Middle frontal gyrus (tissue), 1 donor: ENCODE measurements around the gene ZNF146.
A peak's percentile ranks its signal among the peaks of the same experiment; 100 is the strongest.
"Not testable (repeated sequence)": the region's sequence is repeated elsewhere in the genome, so short reads cannot be mapped to it uniquely, and the experiment has no call there.

Source experiments
- DNase-seq: peaks from one replicate; pipeline ENCODE4 v3.0.0-alpha.2; 2015; ENCODE audit warnings: low spot score; ENCODE audit errors: extremely low spot score

The ZNF146 gene

DNA sequence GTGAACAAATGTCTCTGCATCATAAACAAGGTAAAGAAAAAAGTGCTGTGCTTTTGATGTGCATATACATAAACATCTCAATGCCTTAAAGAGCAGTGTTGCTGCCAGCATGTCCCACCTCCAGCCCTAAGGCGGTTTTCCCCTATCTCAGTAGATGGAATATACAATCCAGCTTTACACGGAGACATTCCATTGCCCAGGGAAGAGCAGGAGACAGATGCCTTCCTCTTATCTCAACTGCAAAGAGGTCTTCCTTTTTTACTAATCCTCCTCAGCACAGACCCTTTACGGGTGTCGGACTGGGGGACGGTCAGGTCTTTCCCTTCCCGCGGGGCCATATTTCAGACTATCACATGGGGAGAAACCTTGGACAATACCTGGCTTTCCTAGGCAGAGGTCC lies 18.7 kb downstream of the ZNF146 start:
- not testable (repeated sequence) for DNase-seq

DNA sequence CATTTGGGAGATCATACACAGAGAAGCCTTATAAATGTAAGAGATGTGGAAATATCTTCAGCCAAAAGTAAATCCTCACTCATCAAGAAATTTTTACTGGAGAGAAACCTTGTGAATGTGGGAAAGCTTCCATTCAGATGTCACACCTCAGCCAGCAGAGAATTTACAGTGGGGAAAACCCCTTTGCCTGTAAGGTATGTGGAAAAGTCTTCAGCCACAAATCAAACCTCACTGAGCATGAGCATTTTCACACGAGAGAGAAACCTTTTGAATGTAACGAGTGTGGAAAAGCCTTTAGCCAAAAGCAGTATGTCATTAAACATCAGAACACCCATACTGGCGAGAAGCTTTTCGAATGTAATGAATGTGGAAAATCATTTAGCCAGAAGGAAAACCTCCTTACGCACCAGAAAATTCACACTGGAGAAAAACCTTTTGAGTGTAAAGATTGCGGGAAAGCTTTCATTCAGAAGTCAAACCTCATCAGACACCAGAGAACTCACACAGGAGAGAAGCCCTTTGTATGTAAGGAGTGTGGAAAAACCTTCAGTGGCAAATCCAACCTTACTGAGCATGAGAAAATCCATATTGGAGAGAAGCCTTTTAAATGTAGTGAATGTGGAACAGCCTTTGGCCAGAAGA lies 21.5 kb downstream of the ZNF146 start:
- no peak for DNase-seq

DNA sequence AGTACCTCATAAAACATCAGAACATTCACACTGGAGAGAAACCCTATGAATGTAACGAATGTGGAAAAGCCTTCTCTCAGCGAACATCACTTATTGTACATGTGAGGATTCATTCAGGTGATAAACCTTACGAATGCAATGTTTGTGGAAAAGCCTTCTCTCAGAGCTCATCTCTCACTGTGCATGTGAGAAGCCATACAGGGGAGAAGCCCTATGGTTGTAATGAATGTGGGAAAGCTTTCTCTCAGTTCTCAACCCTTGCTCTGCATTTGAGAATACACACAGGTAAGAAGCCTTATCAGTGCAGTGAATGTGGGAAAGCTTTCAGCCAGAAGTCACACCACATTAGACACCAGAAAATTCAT lies 22.0 kb downstream of the ZNF146 start:
- DNase-seq = no peak

DNA sequence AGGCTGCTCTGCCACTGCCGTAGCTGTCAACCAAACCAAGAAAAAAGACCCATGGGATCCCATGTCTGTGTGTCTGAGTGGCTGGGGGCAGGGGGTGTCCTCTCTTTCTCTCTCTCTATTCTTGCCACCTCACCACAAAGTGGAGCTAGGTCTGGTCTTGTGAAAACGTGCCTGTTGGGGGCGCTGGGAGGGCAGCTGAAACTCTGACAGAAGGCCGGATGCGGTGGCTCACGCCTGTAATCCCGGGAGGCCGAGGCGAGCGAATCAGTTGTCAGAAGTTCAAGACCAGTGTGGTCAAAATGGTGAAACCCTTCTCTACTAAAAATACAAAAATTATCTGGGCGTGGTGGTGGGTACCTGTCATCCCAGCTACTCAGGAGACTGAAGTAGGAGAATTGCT lies 29.2 kb downstream of the ZNF146 start:
- DNase-seq = no peak

DNA sequence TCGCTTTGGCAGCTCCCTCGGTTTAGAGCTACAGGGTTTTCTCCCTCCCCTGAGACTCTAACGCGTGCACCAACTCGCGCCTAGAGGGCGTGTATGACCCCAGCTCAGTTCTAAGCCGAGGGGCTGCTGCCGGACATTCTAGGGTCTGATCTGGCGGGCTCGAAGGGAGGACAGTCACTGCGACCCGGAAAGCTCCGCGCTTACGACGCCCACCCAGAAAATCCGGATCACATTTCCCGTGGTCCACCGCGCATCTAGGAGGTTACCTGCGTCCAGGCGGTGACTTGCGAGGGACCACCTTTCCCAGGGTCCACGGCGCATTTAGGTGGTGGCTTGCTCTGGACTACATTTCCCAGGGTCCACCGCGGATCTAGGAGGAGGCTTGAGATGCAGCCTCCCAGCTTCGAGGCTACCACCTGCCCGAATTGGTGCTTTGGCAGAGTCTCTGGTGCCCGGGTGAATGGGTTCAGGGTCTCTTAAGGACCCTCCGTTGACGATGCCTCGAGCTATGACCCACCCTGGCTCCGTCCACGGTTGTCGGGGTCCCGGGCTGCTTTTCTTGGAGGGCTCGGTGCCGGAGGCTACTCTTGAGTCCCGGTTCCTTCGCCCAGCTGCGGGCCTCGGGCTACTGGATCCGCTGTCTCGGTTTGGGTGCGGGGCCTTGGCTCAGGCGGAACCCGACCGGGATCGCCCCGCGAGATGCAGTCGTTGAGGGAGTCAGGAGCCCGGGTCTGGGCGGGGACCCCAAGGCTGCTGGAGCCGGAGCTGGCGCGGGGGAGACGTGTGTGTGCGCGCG lies 30.5 kb downstream of the ZNF146 start:
- no peak for DNase-seq

DNA sequence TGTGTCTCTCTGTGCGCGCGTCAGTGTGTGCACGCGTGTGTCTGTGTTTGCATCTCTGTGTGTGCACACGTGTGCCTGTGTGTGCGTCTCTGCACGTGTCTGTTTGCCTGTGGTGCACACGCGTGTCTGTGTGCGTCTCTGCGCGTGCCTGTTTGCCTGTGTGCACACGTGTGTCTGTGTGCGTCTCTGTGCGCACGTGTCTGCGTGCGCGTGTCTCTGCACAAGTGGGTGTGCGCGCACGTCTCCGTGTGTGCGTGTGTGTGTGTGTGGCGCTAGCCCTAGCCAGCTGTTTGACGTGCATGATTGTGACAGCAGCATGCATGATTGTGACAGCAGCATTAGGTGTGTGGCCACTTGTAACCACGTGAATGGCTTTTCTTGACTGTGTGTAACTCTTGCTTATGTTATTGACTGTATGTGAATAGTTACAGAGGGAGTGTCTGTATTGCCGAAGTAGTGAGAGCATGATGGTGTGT lies 31.1 kb downstream of the ZNF146 start:
- DNase-seq = peak; percentile 46

DNA sequence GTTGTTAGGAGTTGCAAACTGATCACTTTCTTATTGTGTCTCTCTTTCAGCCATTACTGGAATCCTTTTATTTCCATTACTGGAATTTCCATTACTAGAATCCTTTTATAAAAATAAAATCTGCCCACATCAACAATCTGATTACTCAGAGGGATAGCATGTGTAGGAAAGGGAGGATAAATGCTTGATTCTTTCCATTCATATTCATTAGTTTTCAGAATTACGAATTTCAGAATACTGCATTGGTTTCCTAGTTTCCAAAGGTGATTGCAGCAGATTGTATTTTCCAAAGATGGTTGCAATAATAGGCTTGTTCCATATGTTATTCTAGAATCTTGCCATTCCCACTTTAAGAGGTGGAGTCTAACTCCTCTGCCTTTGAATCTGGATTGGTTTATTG lies 37.1 kb downstream of the ZNF146 start:
- no peak for DNase-seq

DNA sequence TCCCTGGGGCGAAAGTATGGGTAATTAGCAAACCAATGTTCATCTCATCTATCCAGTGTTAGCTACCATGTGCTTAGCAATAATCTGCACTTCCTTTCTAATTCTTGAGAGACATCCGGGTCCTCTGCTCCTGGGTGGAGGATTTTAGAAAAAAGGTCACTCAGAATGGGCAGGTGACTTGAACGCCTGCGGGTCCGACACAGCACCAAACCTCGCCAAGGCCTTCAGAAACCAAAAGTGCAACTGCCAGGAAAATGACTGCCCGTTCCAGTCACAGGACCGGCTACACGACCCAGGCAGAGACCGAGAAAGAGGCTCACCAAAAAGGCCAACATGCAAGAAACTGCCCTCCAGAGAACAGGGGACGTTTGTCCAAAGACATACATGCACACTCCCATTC lies 39.9 kb downstream of the ZNF146 start:
- DNase-seq = no peak

DNA sequence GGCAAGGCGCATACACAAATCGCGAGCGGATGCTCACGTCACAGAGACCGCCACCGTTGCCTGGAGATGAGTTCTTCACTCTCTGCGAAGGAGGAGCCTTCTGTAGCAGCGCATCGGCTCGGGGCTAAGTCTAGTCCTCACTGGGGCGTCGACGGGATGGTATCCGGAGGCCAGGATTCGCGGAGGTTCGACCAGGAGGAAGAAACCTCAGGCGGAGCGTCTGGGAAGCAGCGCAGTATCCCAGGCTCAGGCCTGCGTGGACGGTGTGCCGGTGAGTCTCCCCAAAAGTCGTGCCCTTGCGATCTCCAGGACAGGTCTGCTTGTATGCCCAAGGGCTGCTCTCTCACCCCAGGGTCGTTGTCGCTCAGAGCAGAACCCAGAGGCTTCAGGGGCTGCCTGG lies 40.4 kb downstream of the ZNF146 start:
- no peak for DNase-seq

DNA sequence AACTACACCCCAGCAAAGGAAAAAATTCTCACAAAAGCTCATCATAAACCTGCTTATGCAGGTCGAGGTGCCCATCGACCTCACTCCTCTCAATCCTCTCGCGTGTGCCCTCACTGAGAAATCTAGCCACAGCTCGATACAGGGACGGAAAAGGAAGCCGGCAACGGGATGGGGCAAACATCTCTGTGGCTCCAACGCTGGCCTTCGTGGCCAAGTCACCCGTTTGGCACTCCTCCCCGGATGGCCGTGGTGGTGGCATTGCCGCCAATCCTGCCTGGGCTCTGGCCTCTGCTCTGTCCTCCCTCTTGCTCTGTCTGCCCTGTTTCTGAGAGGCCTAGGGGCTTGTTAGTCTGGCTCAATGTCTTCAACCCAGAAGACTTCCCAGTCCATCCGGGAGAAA lies 41.2 kb downstream of the ZNF146 start:
- no peak for DNase-seq

DNA sequence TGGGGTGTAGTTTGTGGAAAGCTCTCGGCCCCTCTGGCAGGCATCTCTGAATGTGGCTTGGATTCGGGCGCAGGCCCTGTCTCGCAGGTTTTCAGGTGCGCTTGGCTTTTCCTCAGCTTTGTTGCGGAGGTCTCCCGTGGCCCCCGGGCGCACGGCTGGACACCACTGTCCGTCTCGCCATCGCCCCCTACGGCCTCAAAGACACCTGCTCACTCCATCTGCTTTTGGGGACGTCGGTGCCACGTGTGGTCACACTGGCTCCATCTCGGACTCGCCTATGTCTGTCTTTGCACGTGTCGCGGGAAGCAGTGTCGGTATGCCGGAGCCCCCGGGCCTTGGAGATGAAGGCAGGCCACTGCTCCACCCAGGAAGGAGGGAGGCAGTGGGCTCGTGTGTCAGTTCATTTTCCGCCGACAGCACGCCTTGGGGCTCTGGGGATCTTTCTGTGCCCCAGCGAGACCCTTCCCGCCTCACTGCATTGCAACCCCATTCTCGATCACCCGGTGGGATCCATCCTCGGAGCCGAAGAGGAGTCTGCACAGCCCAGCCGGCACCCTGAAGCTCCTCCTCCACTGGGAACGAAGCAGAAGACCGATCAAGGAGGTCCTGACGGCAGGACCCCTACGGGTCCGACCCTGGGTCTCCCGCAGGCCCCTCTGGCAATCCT lies 42.1 kb downstream of the ZNF146 start:
- no peak for DNase-seq

DNA sequence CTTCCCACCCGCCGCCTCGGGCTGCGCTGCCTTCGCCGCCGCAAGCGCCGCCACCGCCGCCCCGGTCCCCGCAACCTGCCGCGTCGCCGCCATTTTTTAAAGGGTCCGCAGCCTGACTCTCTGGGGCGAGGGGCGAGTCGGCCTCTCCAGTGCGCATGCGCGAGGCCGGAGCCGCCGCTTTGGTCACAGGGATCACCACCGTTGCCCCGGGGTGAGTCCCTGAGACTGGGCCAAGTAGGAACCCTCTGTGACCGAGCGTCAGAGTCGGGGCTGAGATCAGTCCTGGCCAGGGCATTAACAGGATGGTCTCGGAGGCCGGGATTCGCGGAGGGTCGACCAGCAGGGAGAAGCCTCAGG lies 42.6 kb downstream of the ZNF146 start:
- DNase-seq = no peak

DNA sequence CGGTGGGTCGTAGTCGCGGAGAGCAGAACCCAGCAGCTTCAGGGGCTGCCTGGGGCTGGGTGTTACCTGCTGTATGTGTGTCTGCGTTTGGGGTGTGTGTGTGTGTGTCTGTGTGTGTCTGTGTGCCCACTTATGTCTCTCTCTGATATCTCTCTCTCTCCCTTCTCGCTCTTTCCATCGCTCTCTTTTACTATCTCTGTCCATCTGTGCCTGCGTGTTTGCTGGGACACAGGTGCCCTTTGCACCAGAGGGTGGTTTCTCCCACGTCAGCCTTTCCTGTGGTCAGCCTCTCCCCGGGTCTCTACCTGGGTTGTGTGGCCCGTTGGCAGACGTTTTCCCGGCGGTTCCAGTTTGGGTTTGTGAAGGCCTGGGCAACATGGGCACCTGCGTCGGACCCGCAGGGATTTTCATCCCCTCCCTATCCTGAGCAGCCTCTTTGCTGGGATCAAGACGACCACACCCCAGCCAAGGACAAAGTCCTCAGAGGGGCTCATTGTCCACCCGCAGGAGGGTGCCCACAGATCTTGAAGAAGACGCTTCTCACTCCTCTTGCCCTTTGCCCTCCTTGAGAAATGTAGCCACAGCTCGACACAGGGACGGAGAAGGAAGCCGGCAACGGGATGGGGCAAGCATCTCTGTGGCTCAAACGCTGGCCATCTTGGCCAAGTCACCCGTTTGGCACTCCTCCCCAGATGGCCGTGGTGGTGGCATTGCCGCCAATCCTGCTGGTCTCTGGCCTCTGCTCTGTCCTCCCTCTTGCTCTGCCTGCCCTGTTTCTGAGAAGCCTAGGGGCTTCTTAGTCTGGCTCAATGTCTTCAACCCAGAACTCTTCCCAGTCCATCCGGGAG lies 43.3 kb downstream of the ZNF146 start:
- no peak for DNase-seq

DNA sequence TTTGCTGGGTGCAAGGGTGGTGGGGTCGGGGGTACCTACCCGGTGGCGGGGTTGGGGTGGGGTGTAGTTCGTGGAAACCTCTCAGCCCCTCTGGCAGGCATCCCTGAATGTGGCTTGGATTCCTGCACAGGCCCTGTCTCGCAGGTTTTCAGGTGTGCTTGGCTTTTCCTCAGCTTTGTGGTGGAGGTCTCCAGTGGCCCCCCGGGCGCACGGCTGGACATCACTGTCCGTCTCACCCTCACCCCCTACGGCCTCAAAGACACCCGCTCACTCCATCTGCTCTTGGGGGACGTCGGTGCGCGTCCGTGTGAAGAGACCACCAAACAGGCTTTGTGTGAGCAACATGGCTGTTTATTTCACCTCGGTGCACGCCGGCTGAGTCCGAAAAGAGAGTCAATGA lies 44.3 kb downstream of the ZNF146 start:
- no peak for DNase-seq

DNA sequence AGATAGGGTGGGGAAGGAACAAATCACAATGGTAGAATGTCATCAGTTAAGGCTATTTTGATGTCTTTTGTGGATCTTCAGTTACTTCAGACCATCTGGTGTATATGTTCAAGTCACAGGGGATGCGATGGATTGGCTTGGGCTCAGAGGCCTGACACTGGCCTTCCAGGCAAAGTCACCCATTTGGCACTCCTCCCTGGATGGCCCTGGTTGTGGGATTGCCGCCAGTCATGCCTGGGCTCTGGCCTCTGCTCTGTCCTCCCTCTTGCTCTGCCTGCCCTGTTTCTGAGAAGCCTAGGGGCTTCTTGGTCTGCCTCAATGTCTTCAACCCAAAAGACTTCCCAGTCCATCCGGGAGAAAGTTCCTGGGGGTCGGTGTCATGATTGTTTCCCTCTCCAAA lies 50.2 kb downstream of the ZNF146 start:
- DNase-seq = no peak

DNA sequence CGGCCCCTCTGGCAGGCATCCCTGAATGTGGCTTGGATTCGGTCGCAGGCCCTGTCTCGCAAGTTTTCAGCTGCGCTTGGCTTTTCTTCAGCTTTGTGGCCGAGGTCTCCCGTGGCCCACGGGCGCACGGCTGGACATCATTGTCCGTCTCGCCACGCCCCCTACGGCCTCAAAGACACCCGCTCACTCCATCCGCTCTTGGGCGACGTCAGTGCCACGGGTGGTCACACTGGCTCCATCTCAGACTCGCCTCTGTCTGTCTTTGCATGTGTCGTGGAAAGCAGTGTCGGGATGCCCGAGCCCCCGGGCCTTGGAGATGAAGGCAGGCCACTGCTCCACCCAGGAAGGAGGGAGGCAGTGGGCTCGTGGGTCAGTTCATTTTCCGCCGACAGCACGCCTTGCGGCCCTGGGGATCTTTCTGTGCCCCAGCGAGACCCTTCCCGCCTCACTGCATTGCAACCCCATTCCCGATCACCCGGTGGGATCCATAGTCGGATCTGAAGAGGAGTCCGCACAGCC lies 51.0 kb downstream of the ZNF146 start:
- DNase-seq = no peak

DNA sequence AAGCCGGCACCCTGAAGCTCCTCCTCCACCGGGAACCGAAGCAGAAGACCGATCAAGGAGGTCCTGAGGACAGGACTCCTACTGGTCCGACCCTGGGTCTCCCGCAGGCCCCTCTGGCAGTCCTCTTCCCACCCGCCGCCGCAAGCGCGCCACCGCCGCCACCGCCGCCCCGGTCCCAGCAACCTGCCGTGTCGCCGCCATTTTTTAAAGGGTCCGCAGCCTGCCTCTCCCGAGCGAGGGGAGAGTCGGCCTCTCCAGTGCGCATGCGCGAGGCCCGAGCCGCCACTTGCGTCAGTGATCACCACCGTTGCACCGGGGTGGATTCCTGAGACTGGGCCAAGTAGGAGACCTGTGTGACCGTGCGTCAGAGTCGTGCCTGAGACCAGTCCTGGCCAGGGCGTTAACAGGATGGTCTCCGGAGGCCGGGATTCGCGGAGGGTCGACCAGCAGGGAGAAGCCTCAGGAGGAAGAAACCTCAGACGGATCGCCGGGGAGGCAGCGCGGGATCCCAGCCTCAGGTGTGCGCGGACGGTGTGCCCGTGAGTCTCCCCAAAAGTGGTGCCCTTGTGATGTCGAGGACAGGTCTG lies 51.6 kb downstream of the ZNF146 start:
- DNase-seq = no peak

DNA sequence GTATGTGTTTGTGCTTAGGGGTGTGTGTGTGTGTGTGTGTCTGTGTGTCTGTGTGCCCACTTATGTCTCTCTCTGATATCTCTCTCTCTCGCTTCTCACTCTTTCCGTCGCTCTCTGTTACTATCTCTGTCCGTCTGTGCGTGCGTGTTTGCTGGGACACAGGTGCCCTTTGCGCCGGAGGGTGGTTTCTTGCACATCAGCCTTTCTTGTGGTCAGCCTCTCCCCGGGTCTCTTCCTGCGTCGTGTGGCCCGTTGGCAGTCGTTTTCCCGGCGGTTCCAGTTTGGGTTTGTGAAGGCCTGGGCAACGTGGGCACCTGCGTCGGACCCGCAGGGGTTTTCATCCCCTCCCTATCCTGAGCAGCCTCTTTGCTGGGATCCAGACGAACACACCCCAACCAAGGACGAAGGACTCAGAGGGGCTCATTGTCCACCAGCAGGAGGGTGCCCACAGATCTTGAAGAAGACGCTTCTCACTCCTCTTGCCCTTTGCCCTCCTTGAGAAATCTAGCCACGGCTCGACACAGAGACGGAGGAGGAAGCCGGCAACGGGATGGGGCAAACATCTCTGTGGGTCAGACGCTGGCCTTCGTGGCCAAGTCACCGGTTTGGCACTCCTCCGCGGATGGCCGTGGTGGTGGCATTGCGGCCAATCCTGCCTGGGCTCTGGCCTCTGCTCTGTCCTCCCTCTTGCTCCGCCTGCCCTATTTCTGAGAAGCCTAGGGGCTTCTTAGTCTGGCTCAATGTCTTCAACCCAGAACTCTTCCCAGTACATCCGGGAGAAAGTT lies 52.3 kb downstream of the ZNF146 start:
- no peak for DNase-seq

DNA sequence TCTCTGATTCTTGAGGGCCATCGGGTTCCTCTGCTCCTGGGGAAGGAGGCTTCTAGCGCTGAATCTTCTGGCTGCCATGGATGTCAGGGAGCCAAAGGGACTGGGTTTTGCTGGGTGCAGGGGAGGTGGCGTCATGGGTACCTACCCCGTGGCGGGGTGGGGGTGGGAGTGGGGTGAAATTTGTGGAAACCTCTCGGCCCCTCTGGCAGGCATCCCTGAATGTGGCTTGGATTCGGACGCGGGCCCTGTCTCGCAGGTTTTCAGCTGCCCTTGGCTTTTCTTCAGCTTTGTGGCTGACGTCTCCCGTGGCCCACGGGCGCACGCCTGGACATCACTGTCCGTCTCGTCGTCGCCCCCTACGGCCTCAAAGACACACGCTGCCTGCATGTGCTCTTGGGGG lies 53.2 kb downstream of the ZNF146 start:
- DNase-seq = not testable (repeated sequence)

DNA sequence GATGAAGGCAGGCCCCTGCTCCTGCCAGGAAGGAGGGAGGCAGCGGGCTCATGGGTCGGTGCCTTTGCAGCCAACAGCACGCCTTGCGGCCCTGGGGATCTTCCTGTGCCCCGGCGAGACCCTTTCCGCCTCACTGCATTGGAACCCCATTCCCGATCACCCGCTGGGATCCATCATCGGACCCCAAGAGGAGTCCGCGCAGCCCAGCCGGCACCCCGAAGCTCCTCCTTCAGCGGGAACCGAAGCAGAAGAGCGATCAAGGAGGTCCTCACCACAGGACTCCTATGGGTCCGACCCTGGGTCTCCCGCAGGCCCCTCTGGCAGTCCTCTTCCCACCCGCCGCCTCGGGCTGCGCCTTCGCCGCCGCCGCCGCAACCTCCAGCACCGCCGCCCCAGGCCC lies 53.7 kb downstream of the ZNF146 start:
- not testable (repeated sequence) for DNase-seq
